Suprapubic skin (tissue), 3 donors: ENCODE data around the gene AQP7.
"Not testable (repeated sequence)": the region's sequence is repeated elsewhere in the genome, so short reads cannot be mapped to it uniquely, and the experiment has no call there.

ENCODE experiments used
- POLR2AphosphoS5 ChIP-seq, 3 donors: sonication (generic); formaldehyde crosslinking; IDR thresholded peaks; one replicate each; pipeline ENCODE4 v1.6.1; 2017; ENCODE audit warnings: antibody characterized with exemption in 3 of 3
- TF ChIP-seq, protein P1 (sequence below), 2 donors: fragments of 200-600 bp in 1 of 2; fragments of 450-650 bp in 1 of 2; sonication (generic) in 1 of 2; IDR thresholded peaks; one replicate each; pipeline ENCODE4 v1.5.1; 2016 to 2019; ENCODE audit warnings: antibody characterized with exemption in 2 of 2, mild to moderate bottlenecking in 1 of 2, moderate library complexity in 1 of 2

DNA sequence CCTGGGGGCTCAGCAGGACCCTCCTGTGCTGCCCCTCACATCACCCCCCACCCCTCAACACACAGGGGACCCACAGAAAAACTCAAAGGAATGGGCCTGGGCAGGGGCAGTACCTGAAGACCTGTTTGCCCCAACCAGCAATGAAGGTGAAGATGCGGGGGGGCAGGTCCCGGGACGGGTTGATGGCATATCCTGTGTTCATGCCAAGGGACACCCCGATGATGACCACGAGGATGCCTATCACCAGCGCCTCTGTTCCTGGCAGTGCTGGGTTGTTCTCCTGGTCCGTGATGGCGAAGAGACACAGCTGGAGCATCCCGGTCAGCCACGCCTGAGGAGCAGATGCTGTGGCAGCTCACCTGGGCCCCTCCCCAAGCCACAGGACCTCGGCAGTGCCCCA is 16.8 kb downstream of the AQP7 start:
- TF ChIP-seq, protein P1, sequence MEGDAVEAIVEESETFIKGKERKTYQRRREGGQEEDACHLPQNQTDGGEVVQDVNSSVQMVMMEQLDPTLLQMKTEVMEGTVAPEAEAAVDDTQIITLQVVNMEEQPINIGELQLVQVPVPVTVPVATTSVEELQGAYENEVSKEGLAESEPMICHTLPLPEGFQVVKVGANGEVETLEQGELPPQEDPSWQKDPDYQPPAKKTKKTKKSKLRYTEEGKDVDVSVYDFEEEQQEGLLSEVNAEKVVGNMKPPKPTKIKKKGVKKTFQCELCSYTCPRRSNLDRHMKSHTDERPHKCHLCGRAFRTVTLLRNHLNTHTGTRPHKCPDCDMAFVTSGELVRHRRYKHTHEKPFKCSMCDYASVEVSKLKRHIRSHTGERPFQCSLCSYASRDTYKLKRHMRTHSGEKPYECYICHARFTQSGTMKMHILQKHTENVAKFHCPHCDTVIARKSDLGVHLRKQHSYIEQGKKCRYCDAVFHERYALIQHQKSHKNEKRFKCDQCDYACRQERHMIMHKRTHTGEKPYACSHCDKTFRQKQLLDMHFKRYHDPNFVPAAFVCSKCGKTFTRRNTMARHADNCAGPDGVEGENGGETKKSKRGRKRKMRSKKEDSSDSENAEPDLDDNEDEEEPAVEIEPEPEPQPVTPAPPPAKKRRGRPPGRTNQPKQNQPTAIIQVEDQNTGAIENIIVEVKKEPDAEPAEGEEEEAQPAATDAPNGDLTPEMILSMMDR (IDR thresholded peaks at IDR 0.05), result not testable (repeated sequence)
- not testable (repeated sequence) for TF ChIP-seq POLR2AphosphoS5 (IDR thresholded peaks at IDR 0.05)
